BE2C (cell line): ENCODE measurements around the gene CPEB3.

Experiments used
- DNase-seq: peaks from one replicate; pipeline ENCODE4 v3.0.0-alpha.2; 2020
- H3K27me3 ChIP-seq: fragments of 250-450 bp; sonication (Bioruptor Pico); 2 replicates; pipeline ENCODE4 v1.5.1; 2020; ENCODE audit warnings: mild to moderate bottlenecking
- H3K36me3 ChIP-seq: fragments of 250-450 bp; sonication (Bioruptor Pico); 2 replicates; pipeline ENCODE4 v1.5.1; 2020; ENCODE audit warnings: mild to moderate bottlenecking
- H3K4me1 ChIP-seq: fragments of 250-450 bp; sonication (Bioruptor Pico); 2 replicates; pipeline ENCODE4 v1.5.1; 2020
- H3K4me3 ChIP-seq: 2 replicates; pipeline ENCODE4 v1.5.1; 2011; ENCODE audit warnings: low read depth, low read length
- H3K9me3 ChIP-seq: fragments of 250-450 bp; sonication (Bioruptor Pico); 2 replicates; pipeline ENCODE4 v1.5.1; 2020
- TF ChIP-seq, protein P1 (sequence below): IDR thresholded peaks from 2 replicates; pipeline ENCODE4 v1.5.1; 2012; ENCODE audit warnings: mild to moderate bottlenecking, low read depth, low read length

Gene CPEB3

DNA sequence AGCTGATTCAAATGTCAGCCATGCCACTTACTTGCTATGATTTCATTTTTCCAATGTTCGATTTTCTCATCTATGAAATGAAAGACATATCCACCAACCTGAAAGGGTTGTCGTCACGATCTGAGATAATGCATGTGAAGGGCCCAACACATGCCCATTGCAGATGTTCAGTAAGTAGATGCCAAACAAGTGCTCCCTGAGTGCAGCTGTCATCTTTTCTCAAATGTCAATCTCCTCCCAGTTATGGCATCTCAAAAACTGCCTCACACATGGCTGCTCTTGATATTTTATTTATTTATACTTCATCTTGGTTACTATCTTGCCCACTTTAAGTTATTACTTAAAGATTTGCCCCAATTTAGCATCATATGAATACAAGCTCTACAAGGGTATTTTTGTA lies 16.8 kb downstream of the CPEB3 start:
- TF ChIP-seq, protein P1, sequence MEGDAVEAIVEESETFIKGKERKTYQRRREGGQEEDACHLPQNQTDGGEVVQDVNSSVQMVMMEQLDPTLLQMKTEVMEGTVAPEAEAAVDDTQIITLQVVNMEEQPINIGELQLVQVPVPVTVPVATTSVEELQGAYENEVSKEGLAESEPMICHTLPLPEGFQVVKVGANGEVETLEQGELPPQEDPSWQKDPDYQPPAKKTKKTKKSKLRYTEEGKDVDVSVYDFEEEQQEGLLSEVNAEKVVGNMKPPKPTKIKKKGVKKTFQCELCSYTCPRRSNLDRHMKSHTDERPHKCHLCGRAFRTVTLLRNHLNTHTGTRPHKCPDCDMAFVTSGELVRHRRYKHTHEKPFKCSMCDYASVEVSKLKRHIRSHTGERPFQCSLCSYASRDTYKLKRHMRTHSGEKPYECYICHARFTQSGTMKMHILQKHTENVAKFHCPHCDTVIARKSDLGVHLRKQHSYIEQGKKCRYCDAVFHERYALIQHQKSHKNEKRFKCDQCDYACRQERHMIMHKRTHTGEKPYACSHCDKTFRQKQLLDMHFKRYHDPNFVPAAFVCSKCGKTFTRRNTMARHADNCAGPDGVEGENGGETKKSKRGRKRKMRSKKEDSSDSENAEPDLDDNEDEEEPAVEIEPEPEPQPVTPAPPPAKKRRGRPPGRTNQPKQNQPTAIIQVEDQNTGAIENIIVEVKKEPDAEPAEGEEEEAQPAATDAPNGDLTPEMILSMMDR, result no peak
- H3K4me3 ChIP-seq, result no peak overlapping the region

DNA sequence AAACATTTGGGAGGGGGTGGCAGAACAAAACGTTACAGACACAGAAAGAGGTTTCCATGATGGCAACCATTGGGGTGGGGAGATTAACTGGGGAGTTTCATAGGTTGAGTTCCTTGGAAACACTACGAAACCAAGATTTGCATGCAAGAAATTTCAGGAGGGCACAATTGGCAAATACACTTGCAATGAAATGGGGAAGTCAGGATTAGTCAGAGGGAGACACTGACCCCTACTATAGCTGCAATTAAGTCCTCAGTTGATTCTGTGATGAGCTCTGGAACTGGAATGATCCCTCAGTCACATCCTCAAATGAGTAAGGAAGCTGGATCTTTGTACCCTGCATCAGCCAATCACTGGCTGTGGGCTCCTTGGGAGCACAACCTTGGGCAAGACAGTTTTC lies 22.1 kb downstream of the CPEB3 start:
- H3K4me3 ChIP-seq, result no peak overlapping the region
- DNase-seq, result no peak
- TF ChIP-seq, protein P1, result no peak
- no peaks in the 10 kb centered on the region for H3K9me3 ChIP-seq
- H3K27me3 ChIP-seq, result no peaks in the 10 kb centered on the region
- H3K36me3 ChIP-seq, result no peaks in the 10 kb centered on the region
- H3K4me1 ChIP-seq, result no peaks in the 10 kb centered on the region

More for the DNA sequence above, 16.8 kb downstream of the CPEB3 start:
- DNase-seq, result no peak
- Histone ChIP-seq H3K36me3 (no peaks in the 10 kb centered on the region), H3K9me3 (no peaks in the 10 kb centered on the region), H3K4me1 (no peaks in the 10 kb centered on the region), H3K27me3 (no peaks in the 10 kb centered on the region)

DNA sequence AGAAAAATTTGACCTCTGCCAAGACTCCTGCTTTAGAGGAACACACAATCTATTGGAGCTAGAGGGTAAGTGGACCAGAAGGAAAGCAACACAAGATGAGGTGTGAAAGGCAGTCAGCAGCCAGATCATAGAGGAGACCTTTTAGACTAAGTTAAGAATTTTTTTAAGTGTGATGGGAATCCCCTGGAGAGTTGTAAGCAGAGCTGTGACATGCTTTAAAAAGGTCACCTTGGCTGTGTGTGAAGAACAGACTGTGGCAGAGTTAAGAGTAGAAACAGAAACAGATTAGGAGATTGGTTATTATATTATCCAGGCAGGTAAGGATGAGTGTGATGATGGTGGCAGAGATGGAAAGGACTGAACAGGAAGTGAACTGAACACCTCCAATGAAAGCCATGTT lies 23.5 kb downstream of the CPEB3 start:
- Histone ChIP-seq H3K36me3 (no peaks in the 10 kb centered on the region), H3K4me3 (no peak overlapping the region), H3K4me1 (no peaks in the 10 kb centered on the region), H3K27me3 (no peaks in the 10 kb centered on the region), H3K9me3 (no peaks in the 10 kb centered on the region)
- TF ChIP-seq, protein P1, result no peak
- DNase-seq, result no peak

- Histone ChIP-seq H3K4me1 (no peaks in the 10 kb centered on the region), H3K27me3 (no peaks in the 10 kb centered on the region), H3K4me3 (no peak overlapping the region), H3K36me3 (no peaks in the 10 kb centered on the region), H3K9me3 (no peaks in the 10 kb centered on the region)
- TF ChIP-seq, protein P1, result no peak
- DNase-seq, result no peak
Measured at GRCh38 chr10:92265687-92266258, 25.1 kb downstream of the CPEB3 start.

GRCh38 chr10:92264249-92264648 lies 26.6 kb downstream of the CPEB3 start:
- no peak overlapping the region for H3K4me3 ChIP-seq
- no peaks in the 10 kb centered on the region for H3K36me3 ChIP-seq
- no peaks in the 10 kb centered on the region for H3K27me3 ChIP-seq
- H3K4me1 ChIP-seq, result no peaks in the 10 kb centered on the region
- no peak for DNase-seq
- TF ChIP-seq, protein P1, result no peak
- H3K9me3 ChIP-seq, result no peaks in the 10 kb centered on the region

DNA sequence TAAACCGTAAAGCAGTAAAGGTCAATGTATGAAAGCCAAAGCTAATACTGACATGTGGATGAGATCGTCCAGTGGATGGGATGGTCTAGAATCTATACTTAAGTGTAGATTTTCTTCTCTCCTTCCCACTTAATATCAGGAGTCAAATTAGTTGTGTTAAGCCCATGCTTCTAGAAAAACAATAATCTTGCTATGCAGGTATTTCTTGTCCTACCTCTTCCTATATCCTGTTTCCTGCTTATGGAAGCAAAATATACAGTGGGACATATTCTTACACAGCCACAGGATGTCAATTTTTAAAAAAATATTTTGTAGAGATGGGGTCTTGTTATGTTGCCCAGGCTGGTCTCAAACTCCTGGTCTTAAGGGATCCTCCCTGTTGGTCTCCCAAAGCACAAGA lies 27.5 kb downstream of the CPEB3 start:
- DNase-seq, result no peak
- no peak overlapping the region for H3K4me3 ChIP-seq
- H3K9me3 ChIP-seq, result no peaks in the 10 kb centered on the region
- TF ChIP-seq, protein P1, result no peak
- H3K4me1 ChIP-seq, result no peaks in the 10 kb centered on the region
- H3K36me3 ChIP-seq, result no peaks in the 10 kb centered on the region
- H3K27me3 ChIP-seq, result no peaks in the 10 kb centered on the region
